Pancreas (tissue), 10 donors: ENCODE data around the gene ARHGAP10. TPM values are rescaled to one million over a fixed set of nuclear protein-coding genes. Genes with fewer than 3 reads are reported as not detected.

Experiments
- ATAC-seq, 4 donors: fragments of 200-7000 bp; cut with Tn5 transposase; one replicate each; pipeline versions ENCODE4 v1.8.0 to v1.9.1; 2020; ENCODE audit warnings: mild to moderate bottlenecking in 4 of 4, moderate library complexity in 4 of 4
- DNase-seq, 6 donors: peaks; one replicate each; pipeline ENCODE4 v3.0.0-alpha.2; 2020
- FAIRE-seq: peaks from 2 replicates; lab custom pipeline; 2012; peaks lifted over from hg19 to GRCh38; lab: Jason Lieb, UNC
- H3K27ac ChIP-seq, 4 donors: fragments of 200-600 bp; sonication (generic); 1 replicate in 3 of 4; 2 replicates in 1 of 4; pipeline versions ENCODE4 v1.5.0 to v1.8.0; 2020
- H3K27me3 ChIP-seq, 4 donors: fragments of 200-600 bp; one replicate each; pipeline ENCODE4 v1.8.0; 2021
- H3K36me3 ChIP-seq, 3 donors: fragments of 200-600 bp; sonication (generic) in 1 of 3; one replicate each; pipeline versions ENCODE4 v1.5.0 to v1.8.0; 2020 to 2021
- H3K4me1 ChIP-seq, 3 donors: fragments of 200-600 bp; one replicate each; pipeline ENCODE4 v1.8.0; 2021
- H3K4me3 ChIP-seq, 4 donors: fragments of 200-600 bp; sonication (generic) in 2 of 4; one replicate each; pipeline versions ENCODE4 v1.5.0 to v1.8.0; 2020 to 2021
- H3K9me3 ChIP-seq, 4 donors: fragments of 200-600 bp; one replicate each; pipeline ENCODE4 v1.8.0; 2021
- CTCF ChIP-seq, 4 donors: fragments of 200-600 bp; sonication (generic) in 3 of 4; IDR thresholded peaks; one replicate each; pipeline versions ENCODE4 v1.5.0 to v1.8.0; 2021; ENCODE audit warnings: antibody characterized with exemption in 4 of 4
- WGBS, 2 donors: extraction: QIAGEN DNeasy Blood & Tissue Kit; methylation state at CpG; one replicate each; pipeline ENCODE4 v1.1.7; 2013; 5-methylcytosine and 5-hydroxymethylcytosine counted together
- intact Hi-C, 3 donors: fragments of 100-400 bp; cut with DNase I; formaldehyde crosslinking; loops; one replicate each; pipeline versions ENCODE4 v1.11.1 to v1.14.2; 2022
- polyA plus RNA-seq, 2 donors: library from polyadenylated mRNA; stranded (reverse); fragments of 200-250 nt; gene quantifications; one replicate each; pipeline ENCODE4 v1.2.3, GENCODE V29; 2013
- total RNA-seq, 6 donors: library from RNA; stranded (reverse); fragmentation: NEBNext Ultra II Directional in 4 of 6; extraction: Animal tissue kit (Norgen Biotek cat#: 25700) in 4 of 6; gene quantifications; one replicate each; pipeline versions ENCODE4 v1.2.1 to v1.2.4, GENCODE V29; 2021 to 2023
- donor health status: healthy with polysubstance abuse.
- donor health status: DM: no; HTN: no; CAD: no; lungs with moderate emphysema.
- donor health status: DM: no; HTN: no; CAD: no.
- donor health status: control.
- donor health status: control.
- donor health status: Bipolar disorder and iron deficiency.
- donor health status: DM: yes; HTN: yes; CAD: no.
- donor health status: DM: no; HTN: no; CAD: no.
- donor health status: DM: no; HTN: no; CAD: no.
- donor health status: DM: yes; HTN: yes; CAD: no.

The ARHGAP10 gene
- total and polyA plus RNA-seq, 8 donors: 6.3 to 14.8 (median 8.7) TPM

GRCh38 chr4:148097801-148098200, 365.9 kb downstream of the ARHGAP10 start:
- Histone ChIP-seq H3K9me3 (no peaks in the 10 kb centered on the region), H3K4me1 (no peaks in the 10 kb centered on the region), H3K36me3 (no peaks in the 10 kb centered on the region), H3K4me3 (no peak overlapping the region), H3K27ac (no peak overlapping the region), H3K27me3 (no peaks in the 10 kb centered on the region)
- DNase-seq: no peak
- intact Hi-C loops: no loop called here
- TF ChIP-seq CTCF (IDR thresholded peaks at IDR 0.05): no peak
- no peak for FAIRE-seq
- 95 to 98% methylated on average over 5 of the region's 5 CpGs for WGBS, 2 donors
- no peak for ATAC-seq

GRCh38 chr4:148101235-148101634, 369.3 kb downstream of the ARHGAP10 start:
- Histone ChIP-seq H3K4me3 (no peak overlapping the region), H3K4me1 (no peaks in the 10 kb centered on the region), H3K27me3 (no peaks in the 10 kb centered on the region), H3K27ac (no peak overlapping the region), H3K36me3 (no peaks in the 10 kb centered on the region), H3K9me3 (no peaks in the 10 kb centered on the region)
- ATAC-seq: no peak
- DNase-seq: no peak
- 91 to 94% methylated on average over 3 of the region's 3 CpGs for WGBS, 2 donors
- intact Hi-C loops: no loop called here
- FAIRE-seq: no peak
- no peak for TF ChIP-seq CTCF (IDR thresholded peaks at IDR 0.05)

GRCh38 chr4:148101790-148102189, 369.9 kb downstream of the ARHGAP10 start:
- no peak overlapping the region for H3K4me3 ChIP-seq
- no peaks in the 10 kb centered on the region for H3K4me1 ChIP-seq
- H3K9me3 ChIP-seq: no peaks in the 10 kb centered on the region
- H3K27ac ChIP-seq: no peak overlapping the region
- TF ChIP-seq CTCF (IDR thresholded peaks at IDR 0.05): no peak
- ATAC-seq: no peak
- intact Hi-C loops: no loop called here
- H3K36me3 ChIP-seq: no peaks in the 10 kb centered on the region
- no peak for FAIRE-seq
- no peaks in the 10 kb centered on the region for H3K27me3 ChIP-seq
- WGBS, 2 donors: 76 to 80% methylated on average over 4 of the region's 4 CpGs
- no peak for DNase-seq

GRCh38 chr4:148103597-148104355, 371.9 kb downstream of the ARHGAP10 start:
- no peaks in the 10 kb centered on the region for H3K4me1 ChIP-seq
- FAIRE-seq (no peak), DNase-seq (no peak), ATAC-seq (peak in 1 of 4 donors; percentile 51)
- H3K36me3 ChIP-seq: peaks cover 0 to 5% (median 0%) of the 10 kb centered on the region in 3 donors
- no peak overlapping the region for H3K27ac ChIP-seq
- H3K4me3 ChIP-seq: no peak overlapping the region
- WGBS, 2 donors: 98% methylated on average over 7 of the region's 7 CpGs
- H3K9me3 ChIP-seq: no peaks in the 10 kb centered on the region
- no peak for TF ChIP-seq CTCF (IDR thresholded peaks at IDR 0.05)
- H3K27me3 ChIP-seq: no peaks in the 10 kb centered on the region
- intact Hi-C loops: no loop called here

- FAIRE-seq: no peak
Observed at GRCh38 chr4:148108766-148109165, 376.9 kb downstream of the ARHGAP10 start.

More at GRCh38 chr4:148108766-148109165, 376.9 kb downstream of the ARHGAP10 start:
- no peak overlapping the region for H3K4me3 ChIP-seq
- no peaks in the 10 kb centered on the region for H3K27me3 ChIP-seq
- ATAC-seq (no peak), DNase-seq (no peak)
- H3K36me3 ChIP-seq: peaks cover 0 to 30% (median 0%) of the 10 kb centered on the region in 3 donors
- intact Hi-C loops: no loop called here
- no peaks in the 10 kb centered on the region for H3K9me3 ChIP-seq
- H3K4me1 ChIP-seq: no peaks in the 10 kb centered on the region
- H3K27ac ChIP-seq: no peak overlapping the region
- no peak for TF ChIP-seq CTCF (IDR thresholded peaks at IDR 0.05)
- WGBS, 2 donors: 88 to 96% methylated on average over 7 of the region's 7 CpGs
